MM.1S (cell line): Measurements from ENCODE around the gene FMN1.

Source experiments
- DNase-seq: peaks from one replicate; pipeline ENCODE4 v3.0.0-alpha.2; 2015
- H2AFZ ChIP-seq: fragments of 300-600 bp; sonication (generic); 2 replicates; pipeline ENCODE4 v1.6.0; 2016; ENCODE audit warnings: antibody characterized with exemption, low read length
- H3F3A ChIP-seq: fragments of 300-600 bp; sonication (generic); 2 replicates; pipeline ENCODE4 v1.6.1; 2016; ENCODE audit warnings: mild to moderate bottlenecking, antibody characterized with exemption, low read length, moderate library complexity, mixed read lengths; ENCODE audit not compliant: insufficient read depth
- H3K27ac ChIP-seq: fragments of 300-600 bp; sonication (generic); 2 replicates; pipeline ENCODE4 v1.5.1; 2016; ENCODE audit warnings: mild to moderate bottlenecking, low read length
- H3K27me3 ChIP-seq: fragments of 300-600 bp; sonication (generic); replicated peaks from 2 replicates; pipeline ENCODE4 v1.6.0; 2016; ENCODE audit warnings: low read length; ENCODE audit not compliant: insufficient read depth
- H3K36me3 ChIP-seq: fragments of 300-600 bp; sonication (generic); replicated peaks from 2 replicates; pipeline ENCODE4 v1.6.1; 2016; ENCODE audit warnings: mild to moderate bottlenecking, low read length, mixed read lengths; ENCODE audit not compliant: insufficient read depth
- H3K4me1 ChIP-seq: fragments of 300-600 bp; sonication (generic); 2 replicates; pipeline ENCODE4 v1.6.1; 2016; ENCODE audit warnings: low read length, mixed read lengths
- H3K4me2 ChIP-seq: fragments of 300-600 bp; sonication (generic); 2 replicates; pipeline ENCODE4 v1.6.0; 2016; ENCODE audit warnings: low read depth, low read length
- H3K4me3 ChIP-seq: fragments of 300-600 bp; sonication (generic); 2 replicates; pipeline ENCODE4 v1.5.1; 2016; ENCODE audit warnings: low read length, mixed read lengths
- H3K79me2 ChIP-seq: fragments of 300-600 bp; sonication (generic); 2 replicates; pipeline ENCODE4 v1.6.1; 2016; ENCODE audit warnings: mixed run types, low read length, mixed read lengths
- H3K9ac ChIP-seq: fragments of 300-600 bp; sonication (generic); 2 replicates; pipeline ENCODE4 v1.6.1; 2016; ENCODE audit warnings: low read length, mixed read lengths
- H3K9me2 ChIP-seq: fragments of 300-600 bp; sonication (generic); replicated peaks from 2 replicates; pipeline ENCODE4 v1.6.1; 2016; ENCODE audit warnings: mild to moderate bottlenecking, low read length, mixed read lengths; ENCODE audit not compliant: insufficient read depth
- H3K9me3 ChIP-seq: fragments of 300-600 bp; sonication (generic); replicated peaks from 2 replicates; pipeline ENCODE4 v1.6.1; 2016; ENCODE audit warnings: mild to moderate bottlenecking, low read length, mixed read lengths; ENCODE audit not compliant: insufficient read depth
- H4K20me1 ChIP-seq: fragments of 300-600 bp; sonication (generic); 2 replicates; pipeline ENCODE4 v1.6.1; 2016; ENCODE audit warnings: mild to moderate bottlenecking, low read length, moderate library complexity, mixed read lengths; ENCODE audit not compliant: insufficient read depth
- EZH2 ChIP-seq: fragments of 300-600 bp; sonication (generic); optimal IDR thresholded peaks from 2 replicates; pipeline ENCODE3; 2017; ENCODE audit warnings: low read depth, mild to moderate bottlenecking, antibody characterized with exemption, low read length, mixed read lengths
- EZH2phosphoT487 ChIP-seq: fragments of 300-600 bp; sonication (generic); IDR thresholded peaks from 2 replicates; pipeline ENCODE4 v1.6.1; 2018; ENCODE audit warnings: antibody characterized with exemption, low read length
- TF ChIP-seq, protein P1 (sequence below): fragments of 300-600 bp; sonication (generic); IDR thresholded peaks from 2 replicates; pipeline ENCODE4 v1.5.1; 2016; ENCODE audit warnings: antibody characterized with exemption, low read length, mixed read lengths

The FMN1 gene

GRCh38 chr15:32802286-32802936 lies 392.1 kb downstream of the FMN1 start:
- Histone ChIP-seq H3K4me1 (no peaks in the 10 kb centered on the region), H2AFZ (no peak overlapping the region), H4K20me1 (no peaks in the 10 kb centered on the region), H3K9ac (no peak overlapping the region), H3K4me2 (no peak overlapping the region), H3F3A (no peaks in the 10 kb centered on the region), H3K27ac (no peak overlapping the region), H3K9me2 (no peaks in the 10 kb centered on the region), H3K36me3 (peaks cover 4% of the 10 kb centered on the region; the same call in 1 of the 2 replicates), H3K27me3 (no peaks in the 10 kb centered on the region), H3K9me3 (no peaks in the 10 kb centered on the region), H3K79me2 (no peaks in the 10 kb centered on the region), H3K4me3 (no peak overlapping the region)
- TF ChIP-seq EZH2phosphoT487 = no peak
- no peak for TF ChIP-seq EZH2
- TF ChIP-seq, protein P1, sequence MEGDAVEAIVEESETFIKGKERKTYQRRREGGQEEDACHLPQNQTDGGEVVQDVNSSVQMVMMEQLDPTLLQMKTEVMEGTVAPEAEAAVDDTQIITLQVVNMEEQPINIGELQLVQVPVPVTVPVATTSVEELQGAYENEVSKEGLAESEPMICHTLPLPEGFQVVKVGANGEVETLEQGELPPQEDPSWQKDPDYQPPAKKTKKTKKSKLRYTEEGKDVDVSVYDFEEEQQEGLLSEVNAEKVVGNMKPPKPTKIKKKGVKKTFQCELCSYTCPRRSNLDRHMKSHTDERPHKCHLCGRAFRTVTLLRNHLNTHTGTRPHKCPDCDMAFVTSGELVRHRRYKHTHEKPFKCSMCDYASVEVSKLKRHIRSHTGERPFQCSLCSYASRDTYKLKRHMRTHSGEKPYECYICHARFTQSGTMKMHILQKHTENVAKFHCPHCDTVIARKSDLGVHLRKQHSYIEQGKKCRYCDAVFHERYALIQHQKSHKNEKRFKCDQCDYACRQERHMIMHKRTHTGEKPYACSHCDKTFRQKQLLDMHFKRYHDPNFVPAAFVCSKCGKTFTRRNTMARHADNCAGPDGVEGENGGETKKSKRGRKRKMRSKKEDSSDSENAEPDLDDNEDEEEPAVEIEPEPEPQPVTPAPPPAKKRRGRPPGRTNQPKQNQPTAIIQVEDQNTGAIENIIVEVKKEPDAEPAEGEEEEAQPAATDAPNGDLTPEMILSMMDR = no peak
- no peak for DNase-seq

- H3F3A ChIP-seq = no peaks in the 10 kb centered on the region
- H3K27me3 ChIP-seq = no peaks in the 10 kb centered on the region
- H3K9me2 ChIP-seq = no peaks in the 10 kb centered on the region
- no peaks in the 10 kb centered on the region for H3K4me1 ChIP-seq
- TF ChIP-seq EZH2phosphoT487 (no peak), EZH2 (no peak)
- TF ChIP-seq, protein P1 = no peak
- no peaks in the 10 kb centered on the region for H3K9me3 ChIP-seq
- no peak overlapping the region for H3K4me2 ChIP-seq
- H3K27ac ChIP-seq = no peak overlapping the region
- H3K36me3 ChIP-seq = peaks cover 4% of the 10 kb centered on the region; the same call in 1 of the 2 replicates
- no peaks in the 10 kb centered on the region for H4K20me1 ChIP-seq
- H2AFZ ChIP-seq = no peak overlapping the region
- no peak overlapping the region for H3K9ac ChIP-seq
- no peak overlapping the region for H3K4me3 ChIP-seq
- no peak for DNase-seq
- no peaks in the 10 kb centered on the region for H3K79me2 ChIP-seq
Observed at GRCh38 chr15:32799936-32800535, 394.5 kb downstream of the FMN1 start.

DNA sequence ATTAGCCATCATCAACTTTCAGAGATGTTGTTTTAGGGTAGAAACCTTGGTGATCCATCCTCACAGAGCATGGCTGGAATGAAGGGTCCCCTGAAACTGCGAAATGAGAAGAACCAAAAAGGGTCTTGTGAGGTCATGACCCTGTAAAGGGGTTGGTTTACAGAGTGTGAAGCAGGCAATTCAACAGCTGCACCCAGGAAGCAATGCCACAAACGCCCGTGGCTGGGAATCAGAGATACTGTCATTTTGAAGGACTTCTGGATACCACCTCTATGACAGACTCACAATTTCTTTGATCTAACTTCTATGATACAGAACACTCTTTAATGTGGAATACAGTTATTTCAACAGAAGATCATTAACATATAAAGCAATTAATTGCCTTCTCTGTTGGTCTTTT lies 397.7 kb downstream of the FMN1 start:
- DNase-seq = no peak
- TF ChIP-seq EZH2phosphoT487 (no peak), EZH2 (no peak)
- TF ChIP-seq, protein P1 = no peak
- no peaks in the 10 kb centered on the region for H3F3A ChIP-seq
- H3K9me3 ChIP-seq = no peaks in the 10 kb centered on the region
- H3K9ac ChIP-seq = no peak overlapping the region
- H2AFZ ChIP-seq = no peak overlapping the region
- no peaks in the 10 kb centered on the region for H3K79me2 ChIP-seq
- no peaks in the 10 kb centered on the region for H4K20me1 ChIP-seq
- H3K27me3 ChIP-seq = no peaks in the 10 kb centered on the region
- no peaks in the 10 kb centered on the region for H3K4me1 ChIP-seq
- no peak overlapping the region for H3K4me3 ChIP-seq
- H3K27ac ChIP-seq = no peak overlapping the region
- no peaks in the 10 kb centered on the region for H3K9me2 ChIP-seq
- no peak overlapping the region for H3K4me2 ChIP-seq
- no peaks in the 10 kb centered on the region; the same call in 1 of the 2 replicates for H3K36me3 ChIP-seq
